H1 (cell line): ENCODE data around the gene TBCA. TPM values are rescaled to one million over a fixed set of nuclear protein-coding genes. Genes with fewer than 3 reads are reported as not detected.

Source experiments
- CHD7 ChIP-seq: fragments of 300-600 bp; sonication (generic); IDR thresholded peaks from 2 replicates; pipeline ENCODE4 v1.7.1; 2012; ENCODE audit warnings: low read length, moderate library complexity, mild to moderate bottlenecking, inconsistent platforms; ENCODE audit not compliant: insufficient replicate concordance
- FOSL1 ChIP-seq: IDR thresholded peaks from 2 replicates; pipeline ENCODE4 v1.6.1; 2011; ENCODE audit warnings: mild to moderate bottlenecking, low read depth, low read length, moderate library complexity; ENCODE audit not compliant: insufficient read depth
- GABPA ChIP-seq: IDR thresholded peaks from 2 replicates; pipeline ENCODE4 v1.6.1; 2011; ENCODE audit warnings: mild to moderate bottlenecking, low read length, moderate library complexity, borderline replicate concordance; ENCODE audit not compliant: insufficient read depth
- KDM4A ChIP-seq: IDR thresholded peaks from one replicate; pipeline ENCODE4 v1.7.1; 2012; ENCODE audit warnings: low read depth, mild to moderate bottlenecking, moderate library complexity, low read length, inconsistent platforms; ENCODE audit not compliant: severe bottlenecking
- MAFK ChIP-seq: IDR thresholded peaks from 2 replicates; pipeline ENCODE4 v1.6.1; 2012; ENCODE audit warnings: low read depth, mild to moderate bottlenecking, improper control_type of control experiment, low read length
- SAP30 ChIP-seq: fragments of 300-600 bp; sonication (generic); IDR thresholded peaks from 2 replicates; pipeline ENCODE4 v1.7.1; 2012; ENCODE audit warnings: low read length, moderate library complexity, mild to moderate bottlenecking, inconsistent platforms; ENCODE audit not compliant: insufficient read depth, insufficient replicate concordance
- SIN3A ChIP-seq, 2 experiments: IDR thresholded peaks in 1 of 2; conservative IDR thresholded peaks in 1 of 2; 2 replicates each; pipeline ENCODE4 v1.6.1; 2011 to 2012; ENCODE audit warnings: low read length in 2 of 2, improper control_type of control experiment in 1 of 2, low read depth in 1 of 2, mild to moderate bottlenecking in 1 of 2
- SIX5 ChIP-seq: IDR thresholded peaks from 2 replicates; pipeline ENCODE4 v1.6.1; 2011; ENCODE audit warnings: mild to moderate bottlenecking, low read depth, low read length
- SRF ChIP-seq: IDR thresholded peaks from 2 replicates; pipeline ENCODE4 v1.6.1; 2011; ENCODE audit warnings: mild to moderate bottlenecking, low read depth, low read length, moderate library complexity
- polyA plus RNA-seq, 7 experiments: library from polyadenylated mRNA; depleted of rRNA in 3 of 7; stranded (reverse) in 5 of 7; unstranded in 2 of 7; fragments of >200 nt in 5 of 7; fragments of 200-250 nt in 2 of 7; gene quantifications; 1 replicate in 5 of 7; 2 replicates in 1 of 7; 4 replicates in 1 of 7; pipeline versions ENCODE4 v1.2.1 to v1.2.3, GENCODE V29; 2011 to 2013; ENCODE audit warnings: missing spikeins in 2 of 7, mixed read lengths in 2 of 7
- total RNA-seq: library from RNA; stranded (reverse); fragmentation: NEBNext Ultra II Directional; extraction: Animal tissue kit (Norgen Biotek cat#: 25700); gene quantifications from 2 replicates; pipeline ENCODE4 v1.2.1, GENCODE V29; 2021

Gene TBCA
- total and polyA plus RNA-seq, 2 of the 8 experiments (the other 6 are each of a cell fraction or from before 2014, with no cell fraction given) = 55.7 to 320 TPM

- TF ChIP-seq CHD7 = no peak
- no peak for TF ChIP-seq SIN3A (conservative IDR thresholded peaks at IDR 0.05 in 1 of 2, IDR thresholded peaks at IDR 0.05 in 1 of 2; ENCODE audit: low read depth in 1 of 2, low read length in 2 of 2)
- no peak for TF ChIP-seq GABPA
- TF ChIP-seq FOSL1 = no peak
- no peak for TF ChIP-seq SRF
- no peak for TF ChIP-seq MAFK
- no peak for TF ChIP-seq KDM4A
- TF ChIP-seq SAP30 = no peak
- TF ChIP-seq SIX5 = no peak
Observed at GRCh38 chr5:77812926-77813589, 36.9 kb upstream of the TBCA start (continued).
